HuH-7 (cell line): ENCODE data around the gene EGFR.
"Not testable (repeated sequence)": the region's sequence is repeated elsewhere in the genome, so short reads cannot be mapped to it uniquely, and the experiment has no call there.

Experiments used
- DNase-seq: peaks from one replicate; pipeline ENCODE4 v3.0.0; 2011; ENCODE audit warnings: low spot score

The EGFR gene

GRCh38 chr7:55013851-55014250 is 5.0 kb upstream of the EGFR start:
- DNase-seq: no peak

DNA sequence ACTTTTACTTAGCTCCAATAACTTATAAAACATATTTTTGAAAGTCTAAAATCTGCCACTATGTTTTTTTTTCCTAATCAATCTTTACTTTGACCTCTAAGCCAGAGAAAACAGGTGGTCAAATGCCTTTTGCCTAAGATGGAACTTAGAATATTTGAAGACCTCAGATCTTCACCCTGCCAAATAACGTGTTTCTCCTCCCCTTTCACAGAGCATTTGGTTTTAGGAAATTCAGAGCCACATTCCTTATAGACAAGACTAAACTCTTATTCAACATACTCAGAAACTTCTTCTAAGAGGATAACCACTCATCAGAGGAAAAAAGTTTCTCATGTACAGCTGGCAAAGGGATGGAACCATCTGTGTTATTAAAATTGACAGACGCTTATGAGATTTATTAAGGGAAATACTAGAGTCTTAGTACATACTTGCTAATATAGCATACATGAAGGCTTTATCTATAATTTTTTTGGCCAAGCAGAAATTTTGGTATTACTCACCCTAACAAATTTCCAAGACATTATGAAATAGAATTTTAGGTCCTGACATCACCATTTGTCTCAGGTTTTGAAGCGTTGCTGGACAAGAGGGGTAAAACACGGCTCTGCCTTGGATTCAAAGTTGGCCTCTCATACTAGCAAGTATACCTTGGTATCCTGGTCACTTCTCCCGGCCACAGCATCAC is 2.6 kb upstream of the EGFR start:
- DNase-seq: no peak

- DNase-seq: no peak
Observed at GRCh38 chr7:55016746-55017090, 2.1 kb upstream of the EGFR start.

DNA sequence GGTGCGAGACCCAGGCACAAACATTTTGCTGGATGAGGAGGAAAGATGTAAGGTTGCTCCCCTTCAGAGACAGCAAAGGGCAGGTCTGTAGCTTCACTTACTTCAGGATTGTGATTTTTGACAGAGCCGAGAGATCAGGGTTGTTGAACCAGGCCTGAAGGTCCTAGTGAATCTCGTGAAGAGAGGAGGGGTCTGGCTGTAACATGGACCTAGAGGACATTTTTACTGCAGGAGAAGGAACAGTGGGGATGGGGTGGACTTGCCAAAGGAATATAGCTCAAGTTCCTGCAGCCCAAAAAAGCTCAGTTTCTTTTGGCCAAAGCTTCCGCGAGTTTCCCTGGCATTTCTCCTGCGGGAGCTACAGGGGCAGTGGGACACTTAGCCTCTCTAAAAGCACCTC is 976 bp upstream of the EGFR start:
- DNase-seq: no peak

GRCh38 chr7:55019191-55019690 is 424 bp downstream of the EGFR start:
- DNase-seq: peak; percentile 68

- DNase-seq: peak; percentile 69
Observed at GRCh38 chr7:55019691-55020465, 1.1 kb downstream of the EGFR start.

- DNase-seq: peak; percentile 52
Observed at GRCh38 chr7:55020466-55020871, 1.7 kb downstream of the EGFR start.

GRCh38 chr7:55021053-55021452 is 2.2 kb downstream of the EGFR start:
- no peak for DNase-seq

DNA sequence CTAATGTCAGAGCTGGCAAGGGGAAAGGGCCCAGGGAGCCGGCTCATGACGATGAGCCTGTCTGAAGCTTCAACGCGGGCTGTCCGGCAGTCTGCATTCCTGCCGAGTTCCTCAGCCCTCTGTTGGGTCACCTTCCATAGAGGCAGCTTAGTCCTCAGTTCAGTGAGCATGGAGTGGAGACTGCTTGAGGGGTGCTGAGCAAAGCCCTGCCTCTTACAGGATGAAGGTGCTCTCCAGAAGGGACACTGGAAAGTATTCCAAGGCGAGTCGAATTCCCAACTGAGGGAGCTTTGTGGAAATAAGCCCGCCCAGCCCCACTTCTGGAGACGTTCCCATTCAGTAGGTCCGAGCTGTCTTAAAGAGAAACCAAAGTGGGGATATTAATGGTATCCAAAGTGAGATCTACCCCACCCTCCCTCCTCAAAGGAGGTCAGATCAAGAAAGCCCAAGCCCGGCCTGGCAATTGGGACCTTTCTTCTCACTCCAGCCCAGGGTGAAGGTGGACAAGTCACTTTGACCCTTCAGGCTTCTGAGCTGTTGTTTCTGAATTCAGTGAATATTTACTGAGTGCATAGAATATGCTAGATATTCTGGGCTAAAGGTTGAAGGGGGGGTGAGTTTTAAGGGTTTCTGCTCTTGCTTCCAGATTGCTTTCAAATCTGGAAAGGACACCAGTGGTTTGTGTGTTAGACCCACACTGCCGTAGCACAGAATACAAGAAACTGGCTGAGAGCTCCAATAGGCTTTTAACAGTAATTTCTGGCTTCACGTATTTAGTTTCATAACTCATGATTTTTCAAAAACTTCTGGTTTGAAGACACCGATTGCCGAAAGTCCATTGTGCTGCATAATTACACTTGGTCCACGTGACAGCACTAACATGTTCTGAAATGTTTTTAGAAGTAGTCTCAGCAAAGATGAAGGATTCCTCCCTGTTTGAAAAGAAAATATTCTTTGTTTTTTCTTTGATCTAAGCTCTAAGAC is 3.5 kb downstream of the EGFR start:
- DNase-seq: no peak

GRCh38 chr7:55023841-55024505 is 5.2 kb downstream of the EGFR start:
- no peak for DNase-seq

DNA sequence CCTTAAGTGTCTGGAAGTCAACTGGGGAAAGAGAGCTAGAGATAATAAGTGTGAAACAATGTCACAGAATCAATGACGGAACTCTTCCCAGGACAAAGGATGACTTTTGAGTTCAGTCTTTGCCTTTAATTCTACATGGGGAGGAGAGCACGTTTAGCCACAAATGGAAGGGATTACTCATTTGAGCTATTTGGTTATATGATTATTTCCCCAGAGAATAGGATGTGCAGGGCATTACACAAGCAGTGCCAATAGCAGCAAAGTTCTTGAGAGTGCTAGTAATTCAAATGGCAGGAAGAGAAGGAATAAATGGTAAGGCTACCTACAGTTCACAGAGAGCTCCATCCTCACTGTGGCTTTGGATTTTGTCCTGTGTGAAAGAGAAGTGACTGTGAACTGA is 6.0 kb downstream of the EGFR start:
- DNase-seq: no peak

- DNase-seq: no peak
Observed at GRCh38 chr7:55026086-55026790, 7.4 kb downstream of the EGFR start.

GRCh38 chr7:55026867-55027490 is 8.2 kb downstream of the EGFR start:
- DNase-seq: no peak

DNA sequence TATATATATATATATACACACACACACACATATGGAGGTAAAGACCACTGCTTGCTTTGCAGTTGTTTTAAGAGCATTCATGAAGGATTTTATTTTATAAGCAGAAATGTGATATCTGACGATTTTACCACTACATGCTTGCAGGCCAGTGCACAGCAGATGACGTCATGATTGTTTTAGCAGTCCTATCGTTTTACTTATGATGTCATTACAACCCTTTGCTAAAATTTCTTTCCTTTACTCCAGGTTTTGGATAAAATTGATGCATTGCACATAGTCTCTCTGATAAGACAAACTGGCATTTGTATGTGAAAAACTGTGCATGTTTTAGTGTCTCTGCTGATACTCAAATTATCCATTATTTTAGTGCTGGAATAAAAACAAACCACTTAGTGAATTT is 9.2 kb downstream of the EGFR start:
- DNase-seq: no peak

- DNase-seq: no peak
Observed at GRCh38 chr7:55030314-55030713, 11.5 kb downstream of the EGFR start.

DNA sequence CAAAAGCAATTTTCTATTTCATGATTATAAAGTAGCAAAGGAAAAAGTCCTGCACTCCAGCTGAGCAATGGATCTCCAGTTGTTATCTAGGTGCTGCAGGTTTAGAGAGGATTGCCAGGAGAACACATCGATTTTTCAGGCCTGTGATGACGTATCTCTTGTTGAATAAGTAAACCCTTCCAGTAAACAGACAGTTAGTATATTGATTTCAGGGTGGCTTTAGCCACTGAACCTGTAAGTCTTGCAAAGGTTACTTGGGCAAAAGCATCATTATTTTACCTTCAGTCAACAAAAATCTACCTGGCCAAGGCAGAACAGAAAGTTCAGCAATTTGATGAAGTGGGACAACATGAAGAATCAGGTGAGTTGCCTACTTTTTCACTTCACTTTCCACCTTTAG is 12.3 kb downstream of the EGFR start:
- DNase-seq: no peak

GRCh38 chr7:55032069-55032699 is 13.4 kb downstream of the EGFR start:
- no peak for DNase-seq

GRCh38 chr7:55033236-55033846 is 14.5 kb downstream of the EGFR start:
- DNase-seq: no peak

GRCh38 chr7:55034776-55035175 is 16.0 kb downstream of the EGFR start:
- no peak for DNase-seq

DNA sequence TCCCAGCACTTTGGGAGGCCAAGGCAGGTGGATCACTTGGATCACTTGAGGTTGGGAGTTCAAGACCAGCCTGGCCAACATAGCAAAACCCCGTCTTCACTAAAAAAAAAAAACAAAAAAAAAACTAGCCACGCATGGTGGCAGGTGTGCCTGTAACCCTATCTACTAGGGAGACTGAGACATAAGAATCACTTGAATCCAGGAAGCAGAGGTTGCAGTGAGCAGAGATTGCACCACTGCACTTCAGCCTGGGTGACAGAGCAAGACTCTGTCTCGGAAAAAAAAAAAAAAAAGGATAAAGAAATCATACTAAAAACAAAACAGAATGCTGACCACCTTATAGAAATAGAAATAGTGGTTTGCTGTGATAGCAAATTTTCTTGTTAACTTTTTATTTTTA is 16.6 kb downstream of the EGFR start:
- not testable (repeated sequence) for DNase-seq
